ENCODE measurements around the gene GPR87. TPM values are rescaled to one million over a fixed set of nuclear protein-coding genes. Genes with fewer than 3 reads are reported as not detected.

The GPR87 gene
- total and polyA plus RNA-seq, 9 of the 15 experiments (the other 6 are each of a cell fraction or from before 2014, with no cell fraction given): not detected

GRCh38 chr3:151269631-151270030 is 47.0 kb downstream of the GPR87 start:
- Histone ChIP-seq H3K4me2 (ENCODE audit: insufficient read depth, low read length) (no peak overlapping the region), H3K4me3 (no peak overlapping the region), H3K36me3 (ENCODE audit: control insufficient read depth, insufficient read depth, low read length) (no peaks in the 10 kb centered on the region), H3K27me3 (ENCODE audit: control insufficient read depth in 2 of 2, insufficient read depth in 2 of 2, low read length in 2 of 2) (peaks cover 2 to 3% of the 10 kb centered on the region in 2 experiments; a peak in 3 of 5 replicates), H3K9me1 (ENCODE audit: control insufficient read depth, insufficient read depth, low read length) (no peaks in the 10 kb centered on the region), H3K27ac (ENCODE audit: extremely low read depth, low read depth, low read length) (no peak overlapping the region), H3K4me1 (replicated peaks in 1 of 2; ENCODE audit: control insufficient read depth in 2 of 2, insufficient read depth in 2 of 2, low read length in 2 of 2) (no peaks in the 10 kb centered on the region), H3K79me2 (ENCODE audit: control insufficient read depth, insufficient read depth, low read length) (no peaks in the 10 kb centered on the region), H4K20me1 (replicated peaks; ENCODE audit: control insufficient read depth, insufficient read depth, low read length) (no peaks in the 10 kb centered on the region), H3K9ac (ENCODE audit: insufficient read depth in 1 of 2, low read depth in 2 of 2, low read length in 2 of 2) (no peak overlapping the region), H3K9me3 (replicated peaks; ENCODE audit: control insufficient read depth, insufficient read depth, low read depth, low read length) (no peaks in the 10 kb centered on the region), H2AFZ (ENCODE audit: low read depth, low read length) (no peak overlapping the region)
- ATAC-seq (no peak), FAIRE-seq (no peak), DNase-seq (ENCODE audit: extremely low read depth in 1 of 4, low spot score in 3 of 4) (no peak)
- ChIA-PET CTCF (ENCODE audit: low intra/inter-chr PET ratio) (no interaction called here), POLR2A (interaction anchor here (0.7 kb wide), 1 partner anchor 121 kb away, joined by 5 read pairs; no protein-coding TSS in a partner anchor)
- in situ Hi-C loops (cut with MboI): no loop called here
- intact Hi-C loops (cut with micrococcal nuclease): no loop called here
- no TSS peak for BruUV-seq (replicated peaks)
- 0% methylated on average over 5 of the region's 5 CpGs for WGBS (ENCODE audit: insufficient coverage, low coverage, missing lambda C conversion rate)
- TF ChIP-seq TFAM (CRISPR knock-in tag; conservative IDR thresholded peaks at IDR 0.05) (no peak), SIN3B (IDR thresholded peaks at IDR 0.05; ENCODE audit: low read depth) (no peak), GTF3C2 (IDR thresholded peaks at IDR 0.05; ENCODE audit: borderline replicate concordance, extremely low read depth, insufficient read length) (no peak), PHTF2 (CRISPR knock-in tag; IDR thresholded peaks at IDR 0.05) (no peak), ATF7 (IDR thresholded peaks at IDR 0.05) (no peak), TEAD2 (tag; IDR thresholded peaks at IDR 0.05) (no peak)
- TF ChIP-seq, protein P1, sequence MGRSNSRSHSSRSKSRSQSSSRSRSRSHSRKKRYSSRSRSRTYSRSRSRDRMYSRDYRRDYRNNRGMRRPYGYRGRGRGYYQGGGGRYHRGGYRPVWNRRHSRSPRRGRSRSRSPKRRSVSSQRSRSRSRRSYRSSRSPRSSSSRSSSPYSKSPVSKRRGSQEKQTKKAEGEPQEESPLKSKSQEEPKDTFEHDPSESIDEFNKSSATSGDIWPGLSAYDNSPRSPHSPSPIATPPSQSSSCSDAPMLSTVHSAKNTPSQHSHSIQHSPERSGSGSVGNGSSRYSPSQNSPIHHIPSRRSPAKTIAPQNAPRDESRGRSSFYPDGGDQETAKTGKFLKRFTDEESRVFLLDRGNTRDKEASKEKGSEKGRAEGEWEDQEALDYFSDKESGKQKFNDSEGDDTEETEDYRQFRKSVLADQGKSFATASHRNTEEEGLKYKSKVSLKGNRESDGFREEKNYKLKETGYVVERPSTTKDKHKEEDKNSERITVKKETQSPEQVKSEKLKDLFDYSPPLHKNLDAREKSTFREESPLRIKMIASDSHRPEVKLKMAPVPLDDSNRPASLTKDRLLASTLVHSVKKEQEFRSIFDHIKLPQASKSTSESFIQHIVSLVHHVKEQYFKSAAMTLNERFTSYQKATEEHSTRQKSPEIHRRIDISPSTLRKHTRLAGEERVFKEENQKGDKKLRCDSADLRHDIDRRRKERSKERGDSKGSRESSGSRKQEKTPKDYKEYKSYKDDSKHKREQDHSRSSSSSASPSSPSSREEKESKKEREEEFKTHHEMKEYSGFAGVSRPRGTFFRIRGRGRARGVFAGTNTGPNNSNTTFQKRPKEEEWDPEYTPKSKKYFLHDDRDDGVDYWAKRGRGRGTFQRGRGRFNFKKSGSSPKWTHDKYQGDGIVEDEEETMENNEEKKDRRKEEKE (IDR thresholded peaks at IDR 0.05; ENCODE audit: borderline replicate concordance in 1 of 2, control insufficient read depth in 1 of 2, low read depth in 2 of 2, low read length in 1 of 2): no peak

All from K562 (cell line).